HCT116 (cell line): ENCODE results near the gene CREB3. TPM values are rescaled to one million over a fixed set of nuclear protein-coding genes. Genes with fewer than 3 reads are reported as not detected.

Experiments
- ATAC-seq: fragments of 200-7000 bp; cut with Tn5 transposase; 2 replicates; pipeline ENCODE4 v1.9.1; 2020; ENCODE audit warnings: mild to moderate bottlenecking, moderate library complexity
- BruUV-seq: library from RNA; stranded (reverse); fragments of 400-500 nt; replicated peaks from 2 replicates; lab custom pipeline; 2021; lab: Mats Ljungman, UMichigan
- CTCF ChIA-PET: fragments of 300-600 bp; sonication (Branson Sonifier 250); formaldehyde crosslinking; loops from one replicate; lab custom pipeline; 2021; ENCODE audit warnings: antibody characterized with exemption; lab: Charles Lee
- POLR2A ChIA-PET: fragments of 300-600, 350-600 bp; sonication (Branson Sonifier 250); formaldehyde crosslinking; loops from one replicate; lab custom pipeline; 2021; ENCODE audit warnings: antibody characterized with exemption; lab: Charles Lee
- RAD21 ChIA-PET, 2 experiments: fragments of 300-600 bp; sonication (Branson Sonifier 250); formaldehyde crosslinking; loops; one replicate each; lab custom pipeline; 2023; ENCODE audit warnings: low total read pairs in 2 of 2; ENCODE audit not compliant: uncharacterized antibody in 2 of 2, unreplicated experiment in 2 of 2, low non-redundant PET in 1 of 2; lab: Charles Lee
- DNase-seq: peaks from one replicate; pipeline ENCODE4 v3.0.0-alpha.2; 2010; ENCODE audit warnings: low read depth, low spot score
- H2AFZ ChIP-seq: fragments of 200-600 bp; shearing (Covaris generic), sonication (generic); 2 replicates; pipeline ENCODE4 v1.6.1; 2017; ENCODE audit warnings: low read depth, mixed run types, mixed read lengths, antibody characterized with exemption, low read length; ENCODE audit not compliant: poor library complexity, severe bottlenecking
- H3K27ac ChIP-seq: 2 replicates; pipeline ENCODE4 v1.5.1; 2012; ENCODE audit warnings: low read depth, low read length
- H3K27me3 ChIP-seq: fragments of 200-600 bp; sonication (generic); 2 replicates; pipeline ENCODE4 v1.6.1; 2016; ENCODE audit warnings: mixed run types, low read length, mixed read lengths; ENCODE audit not compliant: insufficient read depth
- H3K36me3 ChIP-seq, 2 experiments: fragments of 200-500 bp in 1 of 2; fragments of 200-600 bp in 1 of 2; sonication (Bioruptor generic) in 1 of 2; sonication (generic) in 1 of 2; 2 replicates each; pipeline versions ENCODE4 v1.5.1 to v1.6.1; 2014 to 2016; ENCODE audit warnings: low read length in 2 of 2, inconsistent platforms in 1 of 2, mixed read lengths in 1 of 2, mixed run types in 1 of 2; ENCODE audit not compliant: insufficient read depth in 2 of 2, control insufficient read depth in 1 of 2
- H3K4me1 ChIP-seq, 2 experiments: fragments of 200-600 bp in 1 of 2; sonication (generic) in 1 of 2; 2 replicates each; pipeline versions ENCODE4 v1.5.1 to v1.6.1; 2012 to 2017; ENCODE audit warnings: low read length in 2 of 2, inconsistent platforms in 1 of 2, mild to moderate bottlenecking in 1 of 2, mixed read lengths in 1 of 2, mixed run types in 1 of 2, moderate library complexity in 1 of 2; ENCODE audit not compliant: insufficient read depth in 2 of 2, control insufficient read depth in 1 of 2
- H3K4me2 ChIP-seq: fragments of 200-600 bp; sonication (generic); 2 replicates; pipeline ENCODE4 v1.6.1; 2017; ENCODE audit warnings: mixed run types, low read length, mixed read lengths
- H3K4me3 ChIP-seq, 2 experiments: fragments of 200-600 bp in 1 of 2; sonication (generic) in 1 of 2; replicated peaks in 1 of 2; 2 replicates each; pipeline ENCODE4 v1.5.1; 2011 to 2016; ENCODE audit warnings: low read length in 2 of 2, control low read depth in 1 of 2, low read depth in 1 of 2, mild to moderate bottlenecking in 1 of 2, mixed read lengths in 1 of 2, mixed run types in 1 of 2
- H3K79me2 ChIP-seq: fragments of 200-600 bp; sonication (generic); 2 replicates; pipeline ENCODE4 v1.6.1; 2017; ENCODE audit warnings: mild to moderate bottlenecking, mixed run types, low read length, moderate library complexity, mixed read lengths; ENCODE audit not compliant: insufficient read depth
- H3K9ac ChIP-seq: fragments of 200-600 bp; sonication (generic); 2 replicates; pipeline ENCODE4 v1.6.1; 2016; ENCODE audit warnings: low read length, mixed read lengths
- H3K9me2 ChIP-seq: fragments of 200-600 bp; sonication (generic), shearing (Covaris generic); 2 replicates; pipeline ENCODE4 v1.6.1; 2017; ENCODE audit warnings: mixed run types, mild to moderate bottlenecking, moderate library complexity; ENCODE audit not compliant: insufficient read depth
- H3K9me3 ChIP-seq, 2 experiments: fragments of 200-500 bp in 1 of 2; fragments of 200-600 bp in 1 of 2; sonication (Bioruptor generic) in 1 of 2; sonication (generic) in 1 of 2; 2 replicates each; pipeline ENCODE4 v1.6.1; 2014 to 2017; ENCODE audit warnings: low read length in 2 of 2, mixed read lengths in 2 of 2, inconsistent platforms in 1 of 2, low read depth in 1 of 2, mild to moderate bottlenecking in 1 of 2, mixed run types in 1 of 2, moderate library complexity in 1 of 2; ENCODE audit not compliant: control insufficient read depth in 1 of 2, insufficient read depth in 1 of 2
- H4K20me1 ChIP-seq: fragments of 200-600 bp; sonication (generic), shearing (Covaris generic); 2 replicates; pipeline ENCODE4 v1.6.1; 2017; ENCODE audit warnings: mixed run types, mild to moderate bottlenecking, moderate library complexity; ENCODE audit not compliant: insufficient read depth
- ATF3 ChIP-seq: IDR thresholded peaks from 2 replicates; pipeline ENCODE4 v1.6.1; 2012
- CEBPB ChIP-seq: IDR thresholded peaks from 2 replicates; pipeline ENCODE4 v1.6.1; 2012; ENCODE audit warnings: low read depth
- ELF1 ChIP-seq: IDR thresholded peaks from 2 replicates; pipeline ENCODE4 v1.6.1; 2012; ENCODE audit warnings: low read depth, borderline replicate concordance
- EZH2 ChIP-seq: fragments of 200-600 bp; sonication (generic); IDR thresholded peaks from 2 replicates; pipeline ENCODE4 v1.6.1; 2017; ENCODE audit warnings: antibody characterized with exemption, mixed run types
- FOSL1 ChIP-seq: IDR thresholded peaks from 2 replicates; pipeline ENCODE4 v1.6.1; 2012; ENCODE audit warnings: low read depth
- JUND ChIP-seq: IDR thresholded peaks from 2 replicates; pipeline ENCODE4 v1.6.1; 2012
- POLR2A ChIP-seq: IDR thresholded peaks from 2 replicates; pipeline ENCODE4 v1.7.0; 2011; ENCODE audit warnings: borderline replicate concordance; ENCODE audit not compliant: insufficient read depth, insufficient read length; ENCODE audit errors: extremely low read depth
- RAD21 ChIP-seq: IDR thresholded peaks from 2 replicates; pipeline ENCODE4 v1.6.1; 2012; ENCODE audit warnings: low read depth, mild to moderate bottlenecking
- SIN3A ChIP-seq: IDR thresholded peaks from 2 replicates; pipeline ENCODE4 v1.6.1; 2012; ENCODE audit warnings: low read depth
- SP1 ChIP-seq: IDR thresholded peaks from 2 replicates; pipeline ENCODE4 v1.6.1; 2012; ENCODE audit warnings: low read depth
- SRF ChIP-seq: IDR thresholded peaks from 2 replicates; pipeline ENCODE4 v1.6.1; 2012; ENCODE audit warnings: low read depth
- YY1 ChIP-seq: IDR thresholded peaks from 2 replicates; pipeline ENCODE4 v1.6.1; 2011; ENCODE audit warnings: low read length, low read depth, moderate library complexity, mild to moderate bottlenecking; ENCODE audit not compliant: insufficient replicate concordance; ENCODE audit errors: extremely low read depth
- ZFX ChIP-seq: fragments of 450-650 bp; IDR thresholded peaks from 2 replicates; pipeline ENCODE4 v1.6.1; 2017
- ZNF274 ChIP-seq: fragments of 200-500 bp; sonication (Bioruptor generic); IDR thresholded peaks from 2 replicates; pipeline ENCODE4 v1.6.1; 2014; ENCODE audit warnings: mild to moderate bottlenecking, low read depth, low read length, inconsistent platforms
- intact Hi-C: fragments of 100-400 bp; cut with micrococcal nuclease; formaldehyde crosslinking; loops from 2 replicates; pipeline ENCODE4 v1.10.0; 2022
- total RNA-seq: library from RNA; stranded (reverse); gene quantifications from one replicate; pipeline ENCODE4 v1.2.1, GENCODE V29; 2021; ENCODE audit not compliant: unreplicated experiment
- TF ChIP-seq, protein P1 (sequence below), 3 experiments: fragments of 200-600 bp in 1 of 3; sonication (generic) in 1 of 3; IDR thresholded peaks in 2 of 3; conservative IDR thresholded peaks in 1 of 3; 2 replicates each; pipeline ENCODE4 v1.5.1; 2012 to 2017; ENCODE audit warnings: low read depth in 2 of 3, low read length in 2 of 3, antibody characterized with exemption in 1 of 3, borderline replicate concordance in 1 of 3, control low read depth in 1 of 3, mild to moderate bottlenecking in 1 of 3, mixed read lengths in 1 of 3, mixed run types in 1 of 3, moderate library complexity in 1 of 3; ENCODE audit not compliant: insufficient read depth in 1 of 3
- TF ChIP-seq, protein P2 (sequence below): IDR thresholded peaks from 2 replicates; pipeline ENCODE4 v1.6.1; 2011; ENCODE audit warnings: mild to moderate bottlenecking, low read length, moderate library complexity; ENCODE audit not compliant: insufficient replicate concordance; ENCODE audit errors: extremely low read depth

Gene CREB3
- total RNA-seq, 1 experiment from 2014 or later, result 22.3 TPM

DNA sequence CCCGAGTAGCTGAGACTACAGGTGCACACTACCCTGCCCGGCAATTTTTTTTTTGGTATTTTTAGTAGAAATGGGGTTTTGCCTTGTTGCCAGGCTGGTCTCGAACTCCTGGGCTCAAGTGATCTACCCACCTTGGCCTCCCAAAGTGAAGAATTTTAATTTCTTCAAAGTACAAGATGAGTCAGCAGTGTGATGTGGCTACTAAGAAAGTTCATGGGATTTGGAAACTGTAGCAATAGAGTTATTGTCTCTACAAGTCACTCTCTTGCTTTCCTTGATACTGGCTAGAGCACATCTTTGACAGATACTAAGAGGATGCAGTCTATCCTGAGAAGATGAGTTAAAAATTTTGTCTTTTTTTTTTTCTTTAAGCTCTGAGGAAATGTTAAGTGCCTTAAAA lies 1.6 kb downstream of the CREB3 start:
- peak overlapping the region; percentile 90; the same call in 1 of the 2 replicates for H3K27ac ChIP-seq
- intact Hi-C loops, result no loop called here
- CTCF ChIA-PET, result interaction anchor here (0.9 to 1.0 kb wide), 2 partner anchors 15 to 38 kb away, joined by 3 read pairs; partner anchors contain the start of genes GBA2 and RGP1
- H3K9me3 ChIP-seq, result no peaks in the 10 kb centered on the region
- RAD21 ChIA-PET, result no interaction called here
- TF ChIP-seq, protein P1, sequence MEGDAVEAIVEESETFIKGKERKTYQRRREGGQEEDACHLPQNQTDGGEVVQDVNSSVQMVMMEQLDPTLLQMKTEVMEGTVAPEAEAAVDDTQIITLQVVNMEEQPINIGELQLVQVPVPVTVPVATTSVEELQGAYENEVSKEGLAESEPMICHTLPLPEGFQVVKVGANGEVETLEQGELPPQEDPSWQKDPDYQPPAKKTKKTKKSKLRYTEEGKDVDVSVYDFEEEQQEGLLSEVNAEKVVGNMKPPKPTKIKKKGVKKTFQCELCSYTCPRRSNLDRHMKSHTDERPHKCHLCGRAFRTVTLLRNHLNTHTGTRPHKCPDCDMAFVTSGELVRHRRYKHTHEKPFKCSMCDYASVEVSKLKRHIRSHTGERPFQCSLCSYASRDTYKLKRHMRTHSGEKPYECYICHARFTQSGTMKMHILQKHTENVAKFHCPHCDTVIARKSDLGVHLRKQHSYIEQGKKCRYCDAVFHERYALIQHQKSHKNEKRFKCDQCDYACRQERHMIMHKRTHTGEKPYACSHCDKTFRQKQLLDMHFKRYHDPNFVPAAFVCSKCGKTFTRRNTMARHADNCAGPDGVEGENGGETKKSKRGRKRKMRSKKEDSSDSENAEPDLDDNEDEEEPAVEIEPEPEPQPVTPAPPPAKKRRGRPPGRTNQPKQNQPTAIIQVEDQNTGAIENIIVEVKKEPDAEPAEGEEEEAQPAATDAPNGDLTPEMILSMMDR (IDR thresholded peaks at IDR 0.05 in 2 of 3, conservative IDR thresholded peaks at IDR 0.05 in 1 of 3; ENCODE audit: borderline replicate concordance in 1 of 3, insufficient read depth in 1 of 3, low read depth in 2 of 3, low read length in 2 of 3), result no peak
- TF ChIP-seq CEBPB, result no peak
- TF ChIP-seq SIN3A, result no peak
- no peak for TF ChIP-seq ZNF274
- no peak for TF ChIP-seq JUND
- no peak for TF ChIP-seq ATF3
- no peak for TF ChIP-seq SRF
- no peak for TF ChIP-seq YY1
- TF ChIP-seq EZH2, result no peak
- TF ChIP-seq ZFX, result no peak
- TF ChIP-seq SP1, result no peak
- TF ChIP-seq ELF1, result no peak
- no peak for TF ChIP-seq RAD21
- TF ChIP-seq POLR2A, result no peak
- TF ChIP-seq, protein P2, sequence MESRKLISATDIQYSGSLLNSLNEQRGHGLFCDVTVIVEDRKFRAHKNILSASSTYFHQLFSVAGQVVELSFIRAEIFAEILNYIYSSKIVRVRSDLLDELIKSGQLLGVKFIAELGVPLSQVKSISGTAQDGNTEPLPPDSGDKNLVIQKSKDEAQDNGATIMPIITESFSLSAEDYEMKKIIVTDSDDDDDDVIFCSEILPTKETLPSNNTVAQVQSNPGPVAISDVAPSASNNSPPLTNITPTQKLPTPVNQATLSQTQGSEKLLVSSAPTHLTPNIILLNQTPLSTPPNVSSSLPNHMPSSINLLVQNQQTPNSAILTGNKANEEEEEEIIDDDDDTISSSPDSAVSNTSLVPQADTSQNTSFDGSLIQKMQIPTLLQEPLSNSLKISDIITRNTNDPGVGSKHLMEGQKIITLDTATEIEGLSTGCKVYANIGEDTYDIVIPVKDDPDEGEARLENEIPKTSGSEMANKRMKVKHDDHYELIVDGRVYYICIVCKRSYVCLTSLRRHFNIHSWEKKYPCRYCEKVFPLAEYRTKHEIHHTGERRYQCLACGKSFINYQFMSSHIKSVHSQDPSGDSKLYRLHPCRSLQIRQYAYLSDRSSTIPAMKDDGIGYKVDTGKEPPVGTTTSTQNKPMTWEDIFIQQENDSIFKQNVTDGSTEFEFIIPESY, result no peak
- TF ChIP-seq FOSL1, result no peak
- H3K36me3 ChIP-seq, result peaks cover 28 to 32% of the 10 kb centered on the region in 2 experiments
- no TSS peak for BruUV-seq
- H3K4me3 ChIP-seq, result peak overlapping the region in 1 of 2 experiments; percentile 94; a peak in 2 of 4 replicates
- H3K9ac ChIP-seq, result no peak overlapping the region
- ATAC-seq (no peak), DNase-seq (no peak)
- POLR2A ChIA-PET, result no interaction called here
- H3K27me3 ChIP-seq, result no peaks in the 10 kb centered on the region
- H3K4me1 ChIP-seq, result peaks cover 22 to 36% of the 10 kb centered on the region in 2 experiments
- no peak overlapping the region for H2AFZ ChIP-seq
- H3K9me2 ChIP-seq, result no peaks in the 10 kb centered on the region
- peaks cover 41% of the 10 kb centered on the region for H3K79me2 ChIP-seq
- H4K20me1 ChIP-seq, result no peaks in the 10 kb centered on the region
- H3K4me2 ChIP-seq, result peak overlapping the region; percentile 81
